Endothelial cell of umbilical vein (primary cell): ENCODE data around the gene CLEC2L.

ENCODE experiments used
- CTCF ChIP-seq, 2 donors: IDR thresholded peaks; 1 replicate in 1 of 2; 2 replicates in 1 of 2; pipeline ENCODE4 v1.5.1; 2011; ENCODE audit warnings: low read length in 2 of 2, mild to moderate bottlenecking in 2 of 2, moderate library complexity in 2 of 2, control low read depth in 1 of 2, inconsistent platforms in 1 of 2, low read depth in 1 of 2; ENCODE audit not compliant: insufficient read depth in 1 of 2; ENCODE audit errors: extremely low read depth in 1 of 2
- EZH2 ChIP-seq: IDR thresholded peaks from 2 replicates; pipeline ENCODE4 v1.6.1; 2012; ENCODE audit warnings: borderline replicate concordance, low read depth, mild to moderate bottlenecking, moderate library complexity, low read length, inconsistent platforms; ENCODE audit not compliant: severe bottlenecking
- FOS ChIP-seq: IDR thresholded peaks from 2 replicates; pipeline ENCODE4 v1.6.1; 2011; ENCODE audit warnings: mild to moderate bottlenecking, low read length, moderate library complexity, borderline replicate concordance; ENCODE audit not compliant: insufficient read depth
- JUN ChIP-seq: IDR thresholded peaks from 2 replicates; pipeline ENCODE4 v1.6.1; 2011; ENCODE audit warnings: borderline replicate concordance, low read depth; ENCODE audit not compliant: insufficient read length, insufficient read depth
- MAX ChIP-seq: IDR thresholded peaks from 2 replicates; pipeline ENCODE4 v1.6.1; 2011; ENCODE audit not compliant: insufficient read depth, insufficient read length
- MYC ChIP-seq: IDR thresholded peaks from one replicate; pipeline ENCODE4 v1.6.1; 2011; ENCODE audit warnings: mild to moderate bottlenecking, low read depth, low read length
- POLR2A ChIP-seq: IDR thresholded peaks from 2 replicates; pipeline ENCODE4 v1.6.1; 2012; ENCODE audit warnings: low read depth, mild to moderate bottlenecking, control low read depth, low read length
- POLR2AphosphoS5 ChIP-seq: IDR thresholded peaks from 2 replicates; pipeline ENCODE4 v1.6.1; 2012; ENCODE audit warnings: low read depth, mild to moderate bottlenecking, control low read depth, low read length, moderate library complexity; ENCODE audit not compliant: insufficient read depth

DNA sequence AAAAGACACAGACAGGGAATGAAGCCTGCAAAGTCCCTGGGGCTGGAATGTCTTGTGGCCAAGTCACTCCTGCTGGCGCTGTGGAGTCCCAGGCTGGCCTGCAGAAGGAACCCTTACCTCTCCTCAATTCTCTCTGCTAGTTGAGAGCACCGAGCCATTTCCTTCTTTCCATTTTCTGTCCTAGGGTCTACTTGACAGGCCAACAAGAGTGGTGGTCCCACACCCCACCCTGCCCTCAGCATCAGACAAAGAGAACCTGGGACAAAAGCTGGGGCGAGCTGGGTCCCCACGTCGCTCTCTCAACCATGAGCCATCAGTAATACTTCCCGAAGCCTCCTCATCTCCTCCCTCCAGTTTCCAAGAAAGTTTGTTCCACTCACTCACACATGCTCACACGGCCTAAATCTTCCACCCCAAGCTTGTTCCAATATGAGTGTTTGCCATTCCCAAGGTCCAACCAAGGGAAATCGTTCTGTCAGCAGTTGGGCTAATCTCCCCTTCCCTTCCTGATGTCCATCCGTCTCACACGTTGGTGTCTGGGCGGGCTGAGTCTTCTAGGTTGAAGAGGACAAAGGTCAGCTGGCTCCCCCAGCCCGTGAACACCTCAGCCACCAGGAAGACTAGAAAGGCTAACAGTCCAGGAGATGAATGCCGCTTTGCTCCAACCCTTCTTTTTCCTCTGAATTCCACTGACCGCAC, 44.3 kb downstream of the CLEC2L start:
- TF ChIP-seq POLR2AphosphoS5, result no peak
- no peak for TF ChIP-seq CTCF (IDR thresholded peaks at IDR 0.05; ENCODE audit: extremely low read depth in 1 of 2, insufficient read depth in 1 of 2, low read depth in 1 of 2, low read length in 2 of 2)
- no peak for TF ChIP-seq POLR2A
- TF ChIP-seq EZH2, result no peak
- TF ChIP-seq FOS, result no peak
- no peak for TF ChIP-seq MAX
- no peak for TF ChIP-seq MYC
- TF ChIP-seq JUN, result no peak
